ENCODE measurements around the gene PROM2.
"Not testable (repeated sequence)": the region's sequence is repeated elsewhere in the genome, so short reads cannot be mapped to it uniquely, and the experiment has no call there.

Gene PROM2, protein sequence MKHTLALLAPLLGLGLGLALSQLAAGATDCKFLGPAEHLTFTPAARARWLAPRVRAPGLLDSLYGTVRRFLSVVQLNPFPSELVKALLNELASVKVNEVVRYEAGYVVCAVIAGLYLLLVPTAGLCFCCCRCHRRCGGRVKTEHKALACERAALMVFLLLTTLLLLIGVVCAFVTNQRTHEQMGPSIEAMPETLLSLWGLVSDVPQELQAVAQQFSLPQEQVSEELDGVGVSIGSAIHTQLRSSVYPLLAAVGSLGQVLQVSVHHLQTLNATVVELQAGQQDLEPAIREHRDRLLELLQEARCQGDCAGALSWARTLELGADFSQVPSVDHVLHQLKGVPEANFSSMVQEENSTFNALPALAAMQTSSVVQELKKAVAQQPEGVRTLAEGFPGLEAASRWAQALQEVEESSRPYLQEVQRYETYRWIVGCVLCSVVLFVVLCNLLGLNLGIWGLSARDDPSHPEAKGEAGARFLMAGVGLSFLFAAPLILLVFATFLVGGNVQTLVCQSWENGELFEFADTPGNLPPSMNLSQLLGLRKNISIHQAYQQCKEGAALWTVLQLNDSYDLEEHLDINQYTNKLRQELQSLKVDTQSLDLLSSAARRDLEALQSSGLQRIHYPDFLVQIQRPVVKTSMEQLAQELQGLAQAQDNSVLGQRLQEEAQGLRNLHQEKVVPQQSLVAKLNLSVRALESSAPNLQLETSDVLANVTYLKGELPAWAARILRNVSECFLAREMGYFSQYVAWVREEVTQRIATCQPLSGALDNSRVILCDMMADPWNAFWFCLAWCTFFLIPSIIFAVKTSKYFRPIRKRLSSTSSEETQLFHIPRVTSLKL

DNA sequence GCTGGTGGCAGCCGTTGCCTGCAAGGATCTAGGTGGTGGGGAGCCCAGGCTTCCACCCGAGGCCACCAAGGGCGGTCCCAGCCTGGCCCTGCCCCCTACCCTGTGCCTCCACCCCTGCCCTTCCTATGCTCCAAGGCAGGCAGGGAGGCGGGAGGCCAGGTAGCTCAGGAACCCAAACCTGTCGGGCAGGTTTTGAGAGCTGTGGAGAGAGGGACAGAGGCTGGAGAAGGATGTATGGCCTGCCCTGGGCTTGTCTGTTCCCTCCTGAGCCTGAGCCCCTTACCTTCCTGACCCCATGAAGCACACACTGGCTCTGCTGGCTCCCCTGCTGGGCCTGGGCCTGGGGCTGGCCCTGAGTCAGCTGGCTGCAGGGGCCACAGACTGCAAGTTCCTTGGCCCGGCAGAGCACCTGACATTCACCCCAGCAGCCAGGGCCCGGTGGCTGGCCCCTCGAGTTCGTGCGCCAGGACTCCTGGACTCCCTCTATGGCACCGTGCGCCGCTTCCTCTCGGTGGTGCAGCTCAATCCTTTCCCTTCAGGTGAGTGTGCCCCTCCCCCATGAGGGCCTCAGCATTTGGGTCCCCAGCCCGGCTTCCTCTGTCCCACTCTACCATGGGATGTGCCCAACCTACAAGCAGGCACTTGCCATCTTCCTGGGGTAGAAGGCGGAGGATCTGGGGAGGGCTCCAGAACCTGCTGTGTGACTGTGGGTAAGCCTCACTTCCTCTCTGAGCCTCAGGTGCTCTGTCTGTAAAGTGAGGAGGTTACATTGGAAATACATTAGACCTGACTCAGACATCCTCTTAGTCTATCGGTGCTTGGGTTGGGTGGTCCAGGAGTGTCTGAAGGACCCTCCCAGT is at the start of gene PROM2:
Gene PROM2, plus strand, starts transcription at position 159 of the 860 bp plus-strand sequence. Its CDS starts 137 bp downstream, at position 296.
- no peak for DNase-seq

- no peak for DNase-seq
Measured at GRCh38 chr2:95225658-95226057, 48.6 kb upstream of the PROM2 start.

DNA sequence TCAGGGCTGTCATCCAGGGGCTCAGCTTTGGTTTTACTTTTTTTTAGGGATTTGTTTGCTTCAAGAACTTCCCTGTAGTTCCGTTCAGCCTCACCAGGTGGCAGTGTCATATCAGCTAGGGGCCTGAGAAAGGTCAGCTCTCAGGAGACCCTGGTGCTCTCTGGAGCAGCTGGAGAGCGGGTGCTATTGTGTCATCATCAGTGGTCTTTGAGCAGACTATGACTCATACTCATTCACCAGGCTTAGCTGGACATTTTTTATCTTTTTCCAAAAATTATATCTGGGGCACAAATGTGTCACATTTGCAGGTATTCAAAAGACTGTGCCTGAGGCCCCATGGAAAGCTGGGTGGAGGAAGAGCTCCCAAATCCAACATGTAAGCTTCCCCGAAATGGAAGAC is 42.5 kb upstream of the PROM2 start:
- peak; percentile 63 to 70 for DNase-seq

DNA sequence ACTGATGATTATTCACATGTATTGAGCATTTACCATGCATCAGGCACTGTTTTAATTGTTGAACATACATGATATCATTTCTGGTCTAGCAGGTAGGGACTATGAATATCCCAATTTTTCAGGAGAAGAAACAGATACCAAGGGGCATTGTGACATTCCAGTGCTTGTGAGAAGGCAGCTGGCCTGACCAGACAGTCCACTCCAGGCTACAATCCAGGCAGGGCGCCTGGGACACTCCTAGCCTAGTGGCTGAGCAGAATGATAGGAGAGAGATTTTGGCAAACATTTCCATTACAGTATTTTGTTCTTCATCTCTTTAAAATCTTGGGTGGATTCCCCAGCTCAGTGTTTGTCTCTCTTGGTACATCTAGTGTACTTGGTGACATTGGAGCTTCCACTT is 42.0 kb upstream of the PROM2 start:
- no peak for DNase-seq

DNA sequence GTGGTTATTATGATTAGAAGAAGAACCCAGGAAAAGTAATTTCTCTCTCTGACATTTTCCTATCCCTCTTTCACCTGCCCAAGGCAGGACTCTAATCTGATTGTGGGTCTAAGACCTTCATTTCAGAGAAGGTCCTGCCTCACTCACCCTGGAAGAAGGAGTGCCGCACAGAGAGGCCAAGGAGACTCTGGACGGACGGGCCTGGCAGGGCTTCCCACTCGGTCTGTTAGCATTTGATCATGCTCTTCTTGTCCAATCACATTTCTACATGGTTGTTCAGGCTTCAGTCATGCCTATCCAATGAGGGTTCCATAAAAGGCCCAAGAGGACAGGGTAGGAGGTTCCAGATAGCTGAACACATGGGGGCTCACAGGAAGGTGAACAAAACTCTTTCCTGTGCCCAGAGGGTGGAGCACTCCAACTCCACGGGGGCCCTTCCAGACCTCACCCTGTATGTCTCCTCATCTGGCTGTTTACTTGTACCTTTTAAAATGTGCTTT is 39.9 kb upstream of the PROM2 start:
- no peak for DNase-seq

- DNase-seq: no peak
Measured at GRCh38 chr2:95234816-95235215, 39.4 kb upstream of the PROM2 start.

- DNase-seq: no peak
Measured at GRCh38 chr2:95238131-95238530, 36.1 kb upstream of the PROM2 start.

DNA sequence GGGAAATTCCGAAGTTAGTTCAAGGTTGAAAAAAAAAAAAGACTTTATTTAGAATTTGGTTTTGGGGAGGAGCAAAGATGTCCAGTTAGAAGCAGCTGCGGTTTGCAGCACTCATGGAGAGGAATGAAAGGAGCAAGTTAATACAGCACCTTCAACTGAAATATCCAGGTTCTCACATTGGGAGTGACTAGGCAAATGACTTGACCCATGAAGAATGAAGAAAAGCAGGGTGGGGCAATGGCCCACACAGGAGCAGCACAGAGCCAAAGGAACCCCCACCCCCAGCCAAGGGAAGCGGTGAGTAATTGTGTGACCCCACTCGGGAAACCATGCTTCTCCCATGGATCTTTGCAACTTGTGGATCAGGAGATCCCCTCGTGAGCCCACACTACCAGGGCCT is 34.2 kb upstream of the PROM2 start:
- DNase-seq: no peak

DNA sequence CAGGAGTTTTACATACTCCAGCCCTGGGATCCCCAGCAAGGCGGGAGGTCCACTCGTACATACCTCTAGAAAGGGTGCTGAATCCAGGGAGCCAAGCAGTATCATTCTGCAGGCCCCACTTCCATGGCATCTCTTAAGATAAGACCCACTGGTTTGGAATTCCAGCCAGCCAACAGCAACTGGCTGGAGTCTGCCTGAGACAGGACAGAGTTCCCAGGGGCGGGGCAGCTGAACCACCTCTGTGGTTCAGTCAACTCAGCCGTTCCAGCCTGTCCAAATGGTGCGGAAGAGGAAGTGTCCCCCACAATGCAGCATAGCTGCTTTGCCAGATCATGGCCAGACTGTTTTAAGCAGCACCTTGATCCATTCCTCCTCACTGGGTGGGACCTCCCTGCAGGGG is 33.7 kb upstream of the PROM2 start:
- no peak for DNase-seq

GRCh38 chr2:95242084-95242483 is 32.2 kb upstream of the PROM2 start:
- not testable (repeated sequence) for DNase-seq

DNA sequence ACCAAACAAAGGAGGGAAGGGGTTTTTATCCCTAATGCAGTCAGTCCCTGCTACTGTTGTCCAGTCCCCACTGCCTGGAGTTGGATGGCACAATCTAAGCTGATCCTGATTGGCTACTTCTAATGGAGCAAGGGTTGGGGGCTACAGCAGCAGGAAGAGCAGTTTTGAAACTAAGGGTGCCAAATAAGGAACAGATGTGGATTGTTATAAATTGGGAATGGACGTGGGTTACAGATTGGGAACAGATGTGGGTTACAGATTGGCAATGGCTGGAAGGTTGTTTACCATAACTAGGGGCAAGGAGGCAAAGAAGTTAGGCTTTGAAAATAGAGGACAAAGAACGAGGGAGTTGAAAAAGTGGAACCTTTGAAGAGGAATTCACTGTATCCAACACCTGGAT is 16.0 kb upstream of the PROM2 start:
- no peak for DNase-seq

DNA sequence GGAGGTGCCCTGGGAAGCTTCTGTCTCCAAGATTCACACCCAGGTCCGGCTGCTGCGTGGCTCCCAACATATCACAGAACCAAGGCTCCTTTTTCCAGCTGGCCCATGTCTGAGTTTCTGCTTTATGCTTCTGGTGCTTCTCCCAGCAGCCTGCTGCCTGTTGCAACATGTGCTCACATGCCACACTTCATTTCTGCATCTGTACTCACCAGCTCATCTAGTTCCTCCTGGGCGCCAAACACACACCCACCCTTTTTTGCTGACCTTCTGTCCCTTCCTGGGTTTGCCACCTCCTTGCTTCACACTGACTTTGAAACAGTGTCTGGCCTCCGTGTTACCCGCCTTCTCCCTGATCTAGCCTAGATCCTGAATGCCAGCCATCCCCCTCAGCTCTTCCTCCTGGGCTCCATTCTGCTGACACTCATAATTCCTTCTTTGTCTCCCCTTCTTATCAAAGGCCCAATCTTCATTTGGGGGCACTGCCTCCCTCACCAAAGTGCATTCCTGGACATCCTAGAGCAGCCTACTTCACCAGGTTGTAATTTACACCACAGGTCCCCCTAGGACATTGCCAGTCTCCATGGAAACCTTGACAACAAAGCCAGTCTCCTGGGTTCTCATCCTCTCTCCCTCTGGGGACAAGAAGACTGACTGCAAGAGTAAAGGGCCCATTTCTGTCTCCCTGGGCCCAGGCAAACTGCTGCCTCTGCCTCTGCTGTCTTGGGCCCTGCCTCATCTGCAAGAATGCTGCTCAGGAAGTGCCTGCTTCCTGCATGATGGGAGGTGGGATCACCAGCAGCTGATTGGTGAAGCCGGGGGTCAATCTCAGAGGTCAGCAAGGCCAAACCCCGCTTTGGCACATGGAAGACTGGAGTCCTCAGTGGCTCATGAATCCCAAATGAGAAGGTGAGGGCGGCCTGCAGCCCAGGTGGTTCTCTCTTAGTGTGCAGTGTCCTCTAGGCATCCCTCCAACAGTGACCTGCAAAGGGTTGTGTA is 13.9 kb upstream of the PROM2 start:
- DNase-seq: no peak

- no peak for DNase-seq
Measured at GRCh38 chr2:95261602-95262001, 12.6 kb upstream of the PROM2 start.

DNA sequence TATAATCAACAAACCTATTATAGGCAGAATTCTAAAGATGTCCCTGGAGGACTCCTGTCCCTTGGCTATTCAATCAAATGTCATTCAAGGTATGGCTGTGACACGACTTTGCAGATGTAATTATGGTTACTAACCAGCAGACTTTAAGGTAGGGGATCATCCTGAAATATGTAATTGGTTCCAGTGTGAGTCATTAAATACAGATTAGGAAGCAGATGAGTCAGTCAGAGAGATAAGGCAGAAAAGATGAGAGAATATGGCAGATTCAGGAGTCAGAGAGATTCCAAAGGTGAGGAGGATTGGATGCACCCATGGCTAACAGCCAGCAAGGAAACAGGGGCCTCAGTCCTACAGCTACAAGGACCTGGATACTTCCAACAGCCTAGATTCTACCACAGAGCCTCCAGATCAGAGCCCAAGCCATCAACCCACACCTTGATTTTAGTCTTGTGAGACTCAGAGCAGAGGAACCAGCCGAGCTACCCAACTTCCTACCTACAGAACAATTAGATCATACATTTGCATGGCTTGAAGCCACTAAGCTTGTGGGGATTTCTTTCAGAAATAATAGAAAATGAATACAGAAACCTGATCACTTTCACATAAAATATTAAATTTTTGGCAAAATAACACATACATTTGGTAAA is 11.2 kb upstream of the PROM2 start:
- no peak for DNase-seq

- DNase-seq: no peak
Measured at GRCh38 chr2:95264624-95265023, 9.6 kb upstream of the PROM2 start.

GRCh38 chr2:95265182-95265581 is 9.1 kb upstream of the PROM2 start:
- no peak for DNase-seq

DNA sequence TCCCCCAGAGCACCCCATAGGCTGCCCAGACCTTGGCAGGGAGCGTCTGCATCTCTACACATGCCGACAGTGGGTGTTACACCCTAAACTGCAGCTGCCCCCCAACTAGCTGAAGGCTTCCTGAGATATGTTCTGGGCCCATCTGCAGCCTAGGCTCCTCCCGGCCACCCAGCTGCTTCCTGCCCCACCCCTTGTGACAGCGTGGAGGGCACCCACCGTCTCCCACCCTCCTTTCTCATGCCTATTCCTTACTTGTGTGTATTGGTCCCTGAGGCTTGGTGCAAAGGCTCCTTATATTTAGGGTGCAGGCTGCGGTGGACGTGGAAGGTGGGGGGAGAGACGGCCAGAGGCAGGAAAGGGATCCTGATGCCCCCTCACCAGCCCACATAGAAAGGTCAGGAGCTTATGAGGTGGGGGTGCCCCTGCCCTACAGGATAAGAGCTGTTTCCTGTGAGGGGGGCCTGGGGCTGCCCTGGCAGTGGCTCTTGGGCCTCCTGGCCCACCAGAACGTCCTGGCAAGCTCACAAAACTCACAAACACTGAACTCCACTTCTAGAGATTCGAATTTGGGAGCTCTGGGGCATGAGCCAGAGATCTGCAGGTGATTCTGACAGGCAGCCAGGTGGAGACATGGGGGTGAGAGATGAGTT is 7.3 kb upstream of the PROM2 start:
- DNase-seq: no peak

DNA sequence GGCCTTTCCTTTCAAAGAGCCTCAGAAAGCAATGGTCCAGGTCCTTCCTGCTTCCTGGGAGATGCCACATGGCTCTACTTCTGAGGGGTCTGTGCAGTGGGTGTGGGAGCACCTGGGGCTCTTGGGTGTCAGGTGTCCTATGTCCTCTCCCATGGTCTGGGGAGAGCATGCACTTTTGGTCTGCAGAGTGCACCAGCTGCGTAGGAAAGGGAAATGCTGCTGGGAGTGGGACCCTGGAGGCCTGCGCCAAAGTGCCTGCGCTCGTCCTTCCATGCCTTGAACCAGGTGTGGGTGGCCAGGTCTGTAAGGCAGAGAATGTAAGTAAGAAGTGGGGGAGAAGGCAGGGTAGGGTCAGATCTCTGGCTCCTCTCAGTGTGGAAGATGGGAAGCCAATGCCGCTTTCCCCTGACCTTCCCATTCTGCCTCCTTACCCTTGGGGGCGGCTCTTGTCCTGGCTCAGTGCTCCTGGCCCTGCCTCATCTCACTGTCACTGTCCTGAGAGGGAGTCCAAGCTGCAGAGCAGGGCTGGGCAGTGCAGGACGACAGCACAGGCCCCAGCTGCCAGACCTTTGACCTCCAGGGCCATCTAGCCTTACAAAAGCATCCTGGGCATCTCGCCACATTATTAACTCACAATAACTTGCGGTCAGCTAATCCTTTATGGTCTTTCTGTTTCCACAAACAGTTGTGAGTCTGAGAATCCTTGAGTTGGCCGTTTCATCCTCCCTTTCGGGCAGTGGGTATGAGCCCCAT is 6.6 kb upstream of the PROM2 start:
- DNase-seq: no peak

DNA sequence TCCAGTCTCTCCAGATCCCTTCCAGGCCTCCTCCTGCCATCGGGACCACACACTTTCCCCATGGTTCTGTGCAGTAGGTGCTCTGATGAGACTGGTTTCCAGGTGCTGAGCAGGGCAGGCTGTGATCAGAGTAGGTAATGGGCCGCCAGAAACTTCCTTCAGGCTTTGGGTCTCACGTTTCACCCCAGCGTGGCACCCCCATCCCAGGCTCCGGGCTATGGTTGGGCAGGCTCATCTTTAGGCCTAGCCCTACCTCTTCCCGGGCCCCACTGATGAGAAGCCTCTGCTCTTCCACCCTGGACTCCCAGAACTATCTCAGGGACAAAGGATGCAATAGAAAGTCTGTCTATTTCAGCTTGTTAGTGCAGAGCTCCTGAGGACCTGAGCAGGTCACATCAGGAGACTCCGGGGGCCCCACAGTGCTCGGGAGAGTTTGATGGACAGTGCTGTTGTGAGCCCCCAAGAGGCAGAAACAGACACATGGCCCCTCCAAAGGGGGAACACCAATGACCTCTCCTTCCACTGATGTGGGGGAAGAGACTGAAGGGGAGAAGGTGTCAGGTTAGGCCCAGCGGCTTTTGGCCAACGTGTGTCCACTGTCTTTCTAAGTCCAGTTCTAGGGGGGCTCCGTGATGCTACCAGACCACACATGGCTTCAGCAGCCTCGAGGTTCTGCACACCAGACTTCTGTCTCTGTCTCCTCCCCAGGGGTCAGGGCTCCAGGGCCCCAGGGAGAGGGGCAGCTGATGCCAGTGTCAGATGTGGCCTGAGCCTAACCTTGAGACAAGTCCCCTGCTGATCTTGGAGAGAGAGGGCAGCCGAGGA is 5.8 kb upstream of the PROM2 start:
- no peak for DNase-seq

Measured in NCI-H2081 (cell line).